Neural progenitor cell (in vitro differentiated cells): ENCODE measurements around the gene CGB1. TPM values are rescaled to one million over a fixed set of nuclear protein-coding genes. Genes with fewer than 3 reads are reported as not detected.

Experiments
- DNase-seq: peaks from one replicate; pipeline ENCODE4 v3.0.0-alpha.2; 2016; ENCODE audit warnings: low spot score
- H2AFZ ChIP-seq: fragments of 200-600 bp; sonication (generic); replicated peaks from 2 replicates; pipeline ENCODE4 v1.6.1; 2016; ENCODE audit warnings: antibody characterized with exemption
- H3F3A ChIP-seq: fragments of 200-600 bp; sonication (generic); 2 replicates; pipeline ENCODE4 v1.6.1; 2016; ENCODE audit warnings: antibody characterized with exemption, low read depth
- H3K27ac ChIP-seq: fragments of 200-600 bp; sonication (generic); 2 replicates; pipeline ENCODE4 v1.5.1; 2016; ENCODE audit warnings: mild to moderate bottlenecking
- H3K27me3 ChIP-seq: fragments of 200-600 bp; sonication (generic); 2 replicates; pipeline ENCODE4 v1.6.1; 2016; ENCODE audit warnings: mild to moderate bottlenecking, moderate library complexity
- H3K36me3 ChIP-seq: fragments of 200-600 bp; sonication (generic); 2 replicates; pipeline ENCODE4 v1.5.1; 2016
- H3K4me1 ChIP-seq: fragments of 200-600 bp; sonication (generic); 2 replicates; pipeline ENCODE4 v1.6.1; 2016; ENCODE audit warnings: mixed run types
- H3K4me2 ChIP-seq: fragments of 200-600 bp; sonication (generic); 2 replicates; pipeline ENCODE4 v1.6.1; 2016
- H3K4me3 ChIP-seq: fragments of 200-600 bp; sonication (generic); 2 replicates; pipeline ENCODE4 v1.5.1; 2016
- H3K79me2 ChIP-seq: fragments of 200-600 bp; sonication (generic); 2 replicates; pipeline ENCODE4 v1.6.1; 2016; ENCODE audit warnings: low read depth
- H3K9ac ChIP-seq: fragments of 200-600 bp; sonication (generic); 2 replicates; pipeline ENCODE4 v1.6.1; 2016
- H3K9me3 ChIP-seq: fragments of 200-600 bp; sonication (generic); 2 replicates; pipeline ENCODE4 v1.5.1; 2016; ENCODE audit warnings: low read depth
- H4K20me1 ChIP-seq: fragments of 200-600 bp; sonication (generic); 2 replicates; pipeline ENCODE4 v1.6.1; 2016; ENCODE audit warnings: low read depth
- H3K27ac Mint-ChIP-seq: 3 replicates; pipeline ENCODE4 v1.8.0; 2021; ENCODE audit warnings: mixed read lengths
- H3K27me3 Mint-ChIP-seq: 2 replicates; pipeline ENCODE4 v1.8.0; 2022; ENCODE audit warnings: low read depth, mild to moderate bottlenecking, inconsistent platforms, moderate library complexity, mixed read lengths; ENCODE audit not compliant: insufficient read depth
- H3K36me3 Mint-ChIP-seq: 3 replicates; pipeline ENCODE4 v1.8.0; 2021; ENCODE audit warnings: mixed read lengths
- H3K4me1 Mint-ChIP-seq: 3 replicates; pipeline ENCODE4 v1.8.0; 2021; ENCODE audit warnings: mixed read lengths
- H3K4me3 Mint-ChIP-seq: 3 replicates; pipeline ENCODE4 v1.8.0; 2021; ENCODE audit warnings: mild to moderate bottlenecking, moderate library complexity, mixed read lengths
- H3K9me3 Mint-ChIP-seq: 3 replicates; pipeline ENCODE4 v1.8.0; 2020; ENCODE audit warnings: mixed read lengths
- EZH2 ChIP-seq: fragments of 200-600 bp; sonication (generic); IDR thresholded peaks from 2 replicates; pipeline ENCODE4 v1.6.1; 2017; ENCODE audit warnings: antibody characterized with exemption, mild to moderate bottlenecking, moderate library complexity
- EZH2phosphoT487 ChIP-seq: fragments of 200-600 bp; sonication (generic); IDR thresholded peaks from 2 replicates; pipeline ENCODE4 v1.6.1; 2017; ENCODE audit warnings: antibody characterized with exemption
- total RNA-seq: library from RNA; depleted of rRNA; stranded (reverse); fragments of >200 nt; gene quantifications from 2 replicates; pipeline ENCODE4 v1.2.3, GENCODE V29; 2015; ENCODE audit warnings: low replicate concordance
- TF ChIP-seq, protein P1 (sequence below): fragments of 200-600 bp; sonication (generic); IDR thresholded peaks from 2 replicates; pipeline ENCODE4 v1.5.1; 2017; ENCODE audit warnings: antibody characterized with exemption, mild to moderate bottlenecking

CGB1 gene
- total RNA-seq, 1 donor from 2014 or later = not detected

- Histone ChIP-seq H3K79me2 (peaks cover 62% of the 10 kb centered on the region), H3K9me3 (no peaks in the 10 kb centered on the region), H3K27ac (peak overlapping the region; percentile 54), H3F3A (peaks cover 17% of the 10 kb centered on the region), H2AFZ (no peak overlapping the region), H4K20me1 (peaks cover 20% of the 10 kb centered on the region), H3K36me3 (no peaks in the 10 kb centered on the region), H3K4me2 (peak overlapping the region; percentile 92), H3K9ac (peak overlapping the region; percentile 71), H3K4me1 (peaks cover 16% of the 10 kb centered on the region), H3K4me3 (peak overlapping the region; percentile 91), H3K27me3 (no peaks in the 10 kb centered on the region)
- TF ChIP-seq, protein P1, sequence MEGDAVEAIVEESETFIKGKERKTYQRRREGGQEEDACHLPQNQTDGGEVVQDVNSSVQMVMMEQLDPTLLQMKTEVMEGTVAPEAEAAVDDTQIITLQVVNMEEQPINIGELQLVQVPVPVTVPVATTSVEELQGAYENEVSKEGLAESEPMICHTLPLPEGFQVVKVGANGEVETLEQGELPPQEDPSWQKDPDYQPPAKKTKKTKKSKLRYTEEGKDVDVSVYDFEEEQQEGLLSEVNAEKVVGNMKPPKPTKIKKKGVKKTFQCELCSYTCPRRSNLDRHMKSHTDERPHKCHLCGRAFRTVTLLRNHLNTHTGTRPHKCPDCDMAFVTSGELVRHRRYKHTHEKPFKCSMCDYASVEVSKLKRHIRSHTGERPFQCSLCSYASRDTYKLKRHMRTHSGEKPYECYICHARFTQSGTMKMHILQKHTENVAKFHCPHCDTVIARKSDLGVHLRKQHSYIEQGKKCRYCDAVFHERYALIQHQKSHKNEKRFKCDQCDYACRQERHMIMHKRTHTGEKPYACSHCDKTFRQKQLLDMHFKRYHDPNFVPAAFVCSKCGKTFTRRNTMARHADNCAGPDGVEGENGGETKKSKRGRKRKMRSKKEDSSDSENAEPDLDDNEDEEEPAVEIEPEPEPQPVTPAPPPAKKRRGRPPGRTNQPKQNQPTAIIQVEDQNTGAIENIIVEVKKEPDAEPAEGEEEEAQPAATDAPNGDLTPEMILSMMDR = no peak
- TF ChIP-seq EZH2phosphoT487 (no peak), EZH2 (no peak)
- Mint-ChIP-seq H3K27ac (peak overlapping the region; percentile 88), H3K4me3 (peak overlapping the region; percentile 100), H3K9me3 (no peaks in the 10 kb centered on the region), H3K27me3 (peaks cover 4% of the 10 kb centered on the region), H3K4me1 (peaks cover 28% of the 10 kb centered on the region), H3K36me3 (peaks cover 15% of the 10 kb centered on the region)
- peak; percentile 69 for DNase-seq
These were observed 44.7 kb downstream of the CGB1 start for GRCh38 chr19:48991873-48992580.

DNA sequence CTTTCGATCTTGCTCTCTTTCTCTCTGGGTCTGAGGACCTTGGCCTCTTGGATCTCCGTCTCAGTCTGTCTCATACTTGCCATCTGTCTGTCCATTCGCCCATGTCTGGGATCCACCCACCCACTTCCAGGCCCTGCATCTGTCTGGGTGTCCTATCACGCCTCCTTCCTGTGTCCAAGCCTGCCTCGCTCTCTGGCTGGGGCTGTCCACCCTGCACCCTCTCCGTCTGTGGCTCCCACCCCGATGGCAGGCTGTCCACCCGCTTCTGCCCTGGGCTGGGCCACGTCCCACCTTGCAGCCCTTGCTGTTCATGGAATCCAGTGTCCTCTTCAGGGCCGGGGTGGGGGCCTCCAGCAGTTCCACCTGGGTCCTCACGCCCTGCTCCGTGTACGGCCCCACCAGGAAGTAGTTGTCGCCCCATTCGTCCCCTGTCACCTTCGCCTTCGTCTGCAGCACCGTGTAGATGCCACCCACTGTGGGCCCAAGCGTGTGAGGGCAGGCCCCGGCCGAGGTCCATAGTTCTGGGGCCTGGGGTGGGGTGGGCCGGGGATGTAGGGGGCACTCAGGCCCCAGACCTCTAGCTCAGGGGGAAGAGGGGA, 45.6 kb downstream of the CGB1 start:
- DNase-seq = no peak
- peaks cover 15% of the 10 kb centered on the region for H3K36me3 Mint-ChIP-seq
- no peaks in the 10 kb centered on the region for H3K27me3 ChIP-seq
- H3K4me2 ChIP-seq = peak overlapping the region; percentile 92
- H3K9me3 Mint-ChIP-seq = no peaks in the 10 kb centered on the region
- H3K4me1 Mint-ChIP-seq = peaks cover 28% of the 10 kb centered on the region
- H3K4me1 ChIP-seq = peaks cover 16% of the 10 kb centered on the region
- TF ChIP-seq EZH2phosphoT487 (no peak), EZH2 (no peak)
- TF ChIP-seq, protein P1 = no peak
- H3K79me2 ChIP-seq = peaks cover 53% of the 10 kb centered on the region
- peaks cover 20% of the 10 kb centered on the region for H4K20me1 ChIP-seq
- H3K9me3 ChIP-seq = no peaks in the 10 kb centered on the region
- peak overlapping the region; percentile 71 for H3K9ac ChIP-seq
- peak overlapping the region; percentile 91 for H3K4me3 ChIP-seq
- H3K27ac ChIP-seq = no peak overlapping the region
- H3K27me3 Mint-ChIP-seq = peaks cover 4% of the 10 kb centered on the region
- H3K4me3 Mint-ChIP-seq = no peak overlapping the region
- H3K36me3 ChIP-seq = no peaks in the 10 kb centered on the region
- peaks cover 17% of the 10 kb centered on the region for H3F3A ChIP-seq
- H3K27ac Mint-ChIP-seq = peak overlapping the region; percentile 7
- no peak overlapping the region for H2AFZ ChIP-seq

DNA sequence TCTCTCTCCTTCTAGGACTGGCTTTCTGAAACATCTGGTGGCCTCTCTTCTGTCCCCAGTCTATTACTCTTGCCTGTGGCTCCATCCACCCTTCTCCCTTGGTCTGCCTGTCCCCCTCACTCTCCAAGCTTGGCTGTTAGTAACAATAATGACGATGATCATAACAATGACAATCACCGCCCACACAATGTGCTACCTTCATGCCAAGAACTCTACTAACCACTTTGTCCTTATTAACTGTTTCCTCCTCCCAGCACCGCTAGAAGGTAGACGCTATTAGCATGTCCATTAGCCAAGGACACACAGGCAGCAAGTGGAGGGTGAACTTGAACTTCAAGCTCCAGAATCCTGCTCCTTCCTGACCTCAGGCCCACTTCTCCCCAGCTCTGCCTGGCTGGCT, 46.3 kb downstream of the CGB1 start:
- Histone ChIP-seq H3K27ac (no peak overlapping the region), H3K4me1 (peaks cover 16% of the 10 kb centered on the region), H3K4me2 (no peak overlapping the region), H3K9me3 (no peaks in the 10 kb centered on the region), H3F3A (peaks cover 17% of the 10 kb centered on the region), H3K27me3 (no peaks in the 10 kb centered on the region), H3K36me3 (no peaks in the 10 kb centered on the region), H3K4me3 (no peak overlapping the region), H3K79me2 (peaks cover 46% of the 10 kb centered on the region), H3K9ac (no peak overlapping the region), H2AFZ (no peak overlapping the region), H4K20me1 (peaks cover 18% of the 10 kb centered on the region)
- peaks cover 4% of the 10 kb centered on the region for H3K27me3 Mint-ChIP-seq
- TF ChIP-seq, protein P1 = no peak
- no peak for TF ChIP-seq EZH2phosphoT487
- no peaks in the 10 kb centered on the region for H3K9me3 Mint-ChIP-seq
- no peak overlapping the region for H3K27ac Mint-ChIP-seq
- peaks cover 15% of the 10 kb centered on the region for H3K36me3 Mint-ChIP-seq
- H3K4me3 Mint-ChIP-seq = peak overlapping the region; percentile 2
- DNase-seq = no peak
- peaks cover 28% of the 10 kb centered on the region for H3K4me1 Mint-ChIP-seq
